K562 (cell line): ENCODE measurements around the gene ART4. TPM values are rescaled to one million over a fixed set of nuclear protein-coding genes. Genes with fewer than 3 reads are reported as not detected.

Experiments used
- ELF2 ChIP-seq: fragments of 250-450 bp; sonication (Bioruptor Pico); IDR thresholded peaks from 2 replicates; pipeline ENCODE4 v1.5.0; 2021; ENCODE audit warnings: mild to moderate bottlenecking
- HOXB6 ChIP-seq: fragments of 250-450 bp; sonication (Bioruptor Pico); IDR thresholded peaks from 2 replicates; pipeline ENCODE4 v1.5.1; 2022; ENCODE audit warnings: mild to moderate bottlenecking, borderline replicate concordance
- KDM5B ChIP-seq: fragments of 200-600 bp; sonication (generic); IDR thresholded peaks from 2 replicates; pipeline ENCODE4 v1.6.1; 2012; ENCODE audit warnings: low read depth, mild to moderate bottlenecking, moderate library complexity, low read length, control low read depth, inconsistent platforms; ENCODE audit not compliant: insufficient replicate concordance
- MXI1 ChIP-seq: IDR thresholded peaks from 2 replicates; pipeline ENCODE4 v1.6.1; 2011; ENCODE audit warnings: low read depth, mild to moderate bottlenecking, improper control_type of control experiment, low read length
- NR2F6 ChIP-seq: fragments of 450-650 bp; formaldehyde crosslinking; IDR thresholded peaks from 2 replicates; pipeline ENCODE4 v1.4.0; 2020; ENCODE audit warnings: mild to moderate bottlenecking
- POU5F1 ChIP-seq: fragments of 150-350 bp; IDR thresholded peaks from 2 replicates; pipeline ENCODE4 v1.6.1; 2014; ENCODE audit warnings: borderline replicate concordance, low read length, low read depth, mild to moderate bottlenecking; ENCODE audit not compliant: partially characterized antibody
- PRMT5 ChIP-seq: sonication (generic); formaldehyde crosslinking; IDR thresholded peaks from 2 replicates; pipeline ENCODE4 v1.5.0; 2020; ENCODE audit warnings: missing genetic modification reagents
- SAFB ChIP-seq: fragments of 200-400 bp; formaldehyde crosslinking; IDR thresholded peaks from 2 replicates; pipeline ENCODE4 v1.6.1; 2017; ENCODE audit warnings: low read depth, low read length, borderline replicate concordance
- TBP ChIP-seq: optimal IDR thresholded peaks from 2 replicates; pipeline ENCODE3; 2011; ENCODE audit warnings: low read depth, low read length, improper control_type of control experiment
- TCF7L2 ChIP-seq: fragments of 150-350 bp; IDR thresholded peaks from 2 replicates; pipeline ENCODE4 v1.6.1; 2016; ENCODE audit warnings: low read depth, mild to moderate bottlenecking, low read length, moderate library complexity
- TFAM ChIP-seq: fragments of 250-450 bp; sonication (Bioruptor Pico); conservative IDR thresholded peaks from 2 replicates; pipeline ENCODE4 v1.5.0; 2021; ENCODE audit warnings: mild to moderate bottlenecking, moderate library complexity
- ZFP36 ChIP-seq: fragments of 150-350 bp; IDR thresholded peaks from 2 replicates; pipeline ENCODE4 v1.6.1; 2018; ENCODE audit warnings: low read length, low read depth; ENCODE audit not compliant: partially characterized antibody
- ZNF316 ChIP-seq: fragments of 450-650 bp; IDR thresholded peaks from 2 replicates; pipeline ENCODE4 v1.6.1; 2016
- ZNF57 ChIP-seq: fragments of 450-650 bp; formaldehyde crosslinking; IDR thresholded peaks from 2 replicates; pipeline ENCODE4 v1.4.0; 2020; ENCODE audit warnings: mild to moderate bottlenecking, moderate library complexity
- polyA plus RNA-seq, 8 experiments: library from polyadenylated mRNA; depleted of rRNA in 4 of 8; stranded (reverse) in 5 of 8; unstranded in 3 of 8; fragments of >200 nt; fragmentation: Nextera tagmentation in 2 of 8; fragmentation: Illumina TruSeq in 1 of 8; extraction: Ambion mirVana in 2 of 8; extraction: Trizol in 1 of 8; gene quantifications; 2 replicates each; pipeline versions ENCODE4 v1.2.1 to v1.2.3, GENCODE V29; 2011 to 2014; ENCODE audit warnings: inconsistent platforms in 1 of 8, missing spikeins in 1 of 8
- total RNA-seq, 7 experiments: library from RNA; depleted of rRNA in 6 of 7; stranded (reverse); fragments of >200 nt in 6 of 7; fragmentation: Illumina TruSeq in 2 of 7; extraction: Trizol in 2 of 7; gene quantifications; 2 replicates each; pipeline versions ENCODE4 v1.2.1 to v1.2.3, GENCODE V29; 2011 to 2021; ENCODE audit warnings: low replicate concordance in 1 of 7
- TF ChIP-seq, protein P1 (sequence below): sonication (generic); formaldehyde crosslinking; IDR thresholded peaks from 2 replicates; pipeline ENCODE4 v1.8.1; 2023; ENCODE audit warnings: mild to moderate bottlenecking, missing genetic modification reagents
- TF ChIP-seq, protein P2 (sequence below): fragments of 450-650 bp; formaldehyde crosslinking; IDR thresholded peaks from 2 replicates; pipeline ENCODE4 v1.4.0; 2022; ENCODE audit warnings: missing genetic modification characterization
- TF ChIP-seq, protein P3 (sequence below): fragments of 450-650 bp; formaldehyde crosslinking; IDR thresholded peaks from 2 replicates; pipeline ENCODE4 v1.4.0; 2020; ENCODE audit warnings: mild to moderate bottlenecking, moderate library complexity
- TF ChIP-seq, protein P4 (sequence below): fragments of 250-450 bp; sonication (Bioruptor Pico); IDR thresholded peaks from 2 replicates; pipeline ENCODE4 v1.5.1; 2021; ENCODE audit warnings: mild to moderate bottlenecking
- TF ChIP-seq, protein P5 (sequence below): sonication (generic); formaldehyde crosslinking; IDR thresholded peaks from 2 replicates; pipeline ENCODE4 v1.9.0; 2022; ENCODE audit warnings: mild to moderate bottlenecking, missing genetic modification reagents

Gene ART4
- total and polyA plus RNA-seq, 9 of the 15 experiments (the other 6 are each of a cell fraction or from before 2014, with no cell fraction given), result 0.07 TPM; not detected in 8

DNA sequence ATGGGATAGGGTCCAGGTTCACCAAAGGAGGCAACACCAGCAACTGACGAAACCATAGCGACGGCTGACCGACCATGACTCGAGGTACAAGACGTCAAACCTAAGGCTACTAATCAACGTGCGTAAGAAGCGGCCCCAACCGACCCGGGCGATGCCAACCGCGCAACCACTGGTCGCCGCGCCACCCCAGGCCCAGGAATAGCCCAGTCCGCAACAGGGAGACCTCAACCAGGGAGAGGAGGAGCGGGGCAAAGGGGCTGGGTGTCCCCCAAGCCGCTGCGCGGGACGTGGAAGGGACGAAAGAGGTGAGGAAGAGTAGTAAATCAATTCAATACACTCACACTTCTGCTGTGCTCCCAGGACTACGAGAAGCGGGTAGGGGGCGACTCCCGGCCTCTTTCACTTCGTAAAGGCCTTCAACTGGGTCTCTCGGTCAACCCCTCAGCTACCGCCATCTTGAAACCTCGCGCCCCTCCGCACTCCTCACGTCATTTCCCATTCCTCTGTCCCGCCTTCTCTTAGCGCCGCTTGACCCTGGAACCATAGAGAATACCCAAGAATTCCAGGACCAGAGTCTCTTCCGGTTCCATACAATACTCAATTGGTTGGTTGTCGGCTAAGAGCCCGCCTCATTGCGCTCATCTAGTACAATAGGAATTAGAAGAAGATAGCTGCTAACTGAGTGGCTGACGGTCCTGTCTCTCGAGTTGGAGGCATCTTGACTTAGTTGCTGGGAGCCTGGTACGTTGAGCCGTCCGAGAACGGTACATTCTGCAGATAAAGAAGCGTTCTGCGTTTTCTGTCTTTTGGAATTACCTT lies 40.1 kb downstream of the ART4 start, which contains the start of the genes C12orf60 and WBP11 (continued):
- TF ChIP-seq, protein P1, sequence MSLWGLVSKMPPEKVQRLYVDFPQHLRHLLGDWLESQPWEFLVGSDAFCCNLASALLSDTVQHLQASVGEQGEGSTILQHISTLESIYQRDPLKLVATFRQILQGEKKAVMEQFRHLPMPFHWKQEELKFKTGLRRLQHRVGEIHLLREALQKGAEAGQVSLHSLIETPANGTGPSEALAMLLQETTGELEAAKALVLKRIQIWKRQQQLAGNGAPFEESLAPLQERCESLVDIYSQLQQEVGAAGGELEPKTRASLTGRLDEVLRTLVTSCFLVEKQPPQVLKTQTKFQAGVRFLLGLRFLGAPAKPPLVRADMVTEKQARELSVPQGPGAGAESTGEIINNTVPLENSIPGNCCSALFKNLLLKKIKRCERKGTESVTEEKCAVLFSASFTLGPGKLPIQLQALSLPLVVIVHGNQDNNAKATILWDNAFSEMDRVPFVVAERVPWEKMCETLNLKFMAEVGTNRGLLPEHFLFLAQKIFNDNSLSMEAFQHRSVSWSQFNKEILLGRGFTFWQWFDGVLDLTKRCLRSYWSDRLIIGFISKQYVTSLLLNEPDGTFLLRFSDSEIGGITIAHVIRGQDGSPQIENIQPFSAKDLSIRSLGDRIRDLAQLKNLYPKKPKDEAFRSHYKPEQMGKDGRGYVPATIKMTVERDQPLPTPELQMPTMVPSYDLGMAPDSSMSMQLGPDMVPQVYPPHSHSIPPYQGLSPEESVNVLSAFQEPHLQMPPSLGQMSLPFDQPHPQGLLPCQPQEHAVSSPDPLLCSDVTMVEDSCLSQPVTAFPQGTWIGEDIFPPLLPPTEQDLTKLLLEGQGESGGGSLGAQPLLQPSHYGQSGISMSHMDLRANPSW (CRISPR knock-in tag), result no peak
- TF ChIP-seq ZFP36, result no peak
- peak; percentile 80 for TF ChIP-seq TBP
- no peak for TF ChIP-seq ZNF316
- TF ChIP-seq, protein P2, sequence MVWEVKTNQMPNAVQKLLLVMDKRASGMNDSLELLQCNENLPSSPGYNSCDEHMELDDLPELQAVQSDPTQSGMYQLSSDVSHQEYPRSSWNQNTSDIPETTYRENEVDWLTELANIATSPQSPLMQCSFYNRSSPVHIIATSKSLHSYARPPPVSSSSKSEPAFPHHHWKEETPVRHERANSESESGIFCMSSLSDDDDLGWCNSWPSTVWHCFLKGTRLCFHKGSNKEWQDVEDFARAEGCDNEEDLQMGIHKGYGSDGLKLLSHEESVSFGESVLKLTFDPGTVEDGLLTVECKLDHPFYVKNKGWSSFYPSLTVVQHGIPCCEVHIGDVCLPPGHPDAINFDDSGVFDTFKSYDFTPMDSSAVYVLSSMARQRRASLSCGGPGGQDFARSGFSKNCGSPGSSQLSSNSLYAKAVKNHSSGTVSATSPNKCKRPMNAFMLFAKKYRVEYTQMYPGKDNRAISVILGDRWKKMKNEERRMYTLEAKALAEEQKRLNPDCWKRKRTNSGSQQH (CRISPR knock-in tag), result no peak
- no peak for TF ChIP-seq ZNF57 (CRISPR knock-in tag)
- TF ChIP-seq KDM5B, result no peak
- no peak for TF ChIP-seq PRMT5 (CRISPR knock-in tag)
- no peak for TF ChIP-seq HOXB6 (CRISPR knock-in tag)
- TF ChIP-seq, protein P3, sequence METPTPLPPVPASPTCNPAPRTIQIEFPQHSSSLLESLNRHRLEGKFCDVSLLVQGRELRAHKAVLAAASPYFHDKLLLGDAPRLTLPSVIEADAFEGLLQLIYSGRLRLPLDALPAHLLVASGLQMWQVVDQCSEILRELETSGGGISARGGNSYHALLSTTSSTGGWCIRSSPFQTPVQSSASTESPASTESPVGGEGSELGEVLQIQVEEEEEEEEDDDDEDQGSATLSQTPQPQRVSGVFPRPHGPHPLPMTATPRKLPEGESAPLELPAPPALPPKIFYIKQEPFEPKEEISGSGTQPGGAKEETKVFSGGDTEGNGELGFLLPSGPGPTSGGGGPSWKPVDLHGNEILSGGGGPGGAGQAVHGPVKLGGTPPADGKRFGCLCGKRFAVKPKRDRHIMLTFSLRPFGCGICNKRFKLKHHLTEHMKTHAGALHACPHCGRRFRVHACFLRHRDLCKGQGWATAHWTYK (CRISPR knock-in tag), result no peak
- no peak for TF ChIP-seq POU5F1
- TF ChIP-seq ELF2 (CRISPR knock-in tag), result no peak
- no peak for TF ChIP-seq SAFB
- TF ChIP-seq TFAM, result no peak
- TF ChIP-seq, protein P4, sequence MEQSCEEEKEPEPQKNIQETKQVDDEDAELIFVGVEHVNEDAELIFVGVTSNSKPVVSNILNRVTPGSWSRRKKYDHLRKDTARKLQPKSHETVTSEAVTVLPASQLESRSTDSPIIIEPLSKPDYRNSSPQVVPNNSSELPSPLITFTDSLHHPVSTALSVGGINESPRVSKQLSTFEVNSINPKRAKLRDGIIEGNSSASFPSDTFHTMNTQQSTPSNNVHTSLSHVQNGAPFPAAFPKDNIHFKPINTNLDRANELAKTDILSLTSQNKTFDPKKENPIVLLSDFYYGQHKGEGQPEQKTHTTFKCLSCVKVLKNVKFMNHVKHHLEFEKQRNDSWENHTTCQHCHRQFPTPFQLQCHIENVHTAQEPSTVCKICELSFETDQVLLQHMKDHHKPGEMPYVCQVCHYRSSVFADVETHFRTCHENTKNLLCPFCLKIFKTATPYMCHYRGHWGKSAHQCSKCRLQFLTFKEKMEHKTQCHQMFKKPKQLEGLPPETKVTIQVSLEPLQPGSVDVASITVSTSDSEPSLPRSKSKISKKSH (CRISPR knock-in tag), result no peak
- no peak for TF ChIP-seq TCF7L2
- no peak for TF ChIP-seq NR2F6
- TF ChIP-seq MXI1, result no peak
- TF ChIP-seq, protein P5, sequence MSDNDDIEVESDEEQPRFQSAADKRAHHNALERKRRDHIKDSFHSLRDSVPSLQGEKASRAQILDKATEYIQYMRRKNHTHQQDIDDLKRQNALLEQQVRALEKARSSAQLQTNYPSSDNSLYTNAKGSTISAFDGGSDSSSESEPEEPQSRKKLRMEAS (CRISPR knock-in tag), result no peak
